NCI-H226 (cell line): Measurements from ENCODE around the gene PSPH.
"Not testable (repeated sequence)": the region's sequence is repeated elsewhere in the genome, so short reads cannot be mapped to it uniquely, and the experiment has no call there.

ENCODE experiments used
- DNase-seq: peaks from one replicate; pipeline ENCODE4 v3.0.0-alpha.2; 2015

Gene PSPH

DNA sequence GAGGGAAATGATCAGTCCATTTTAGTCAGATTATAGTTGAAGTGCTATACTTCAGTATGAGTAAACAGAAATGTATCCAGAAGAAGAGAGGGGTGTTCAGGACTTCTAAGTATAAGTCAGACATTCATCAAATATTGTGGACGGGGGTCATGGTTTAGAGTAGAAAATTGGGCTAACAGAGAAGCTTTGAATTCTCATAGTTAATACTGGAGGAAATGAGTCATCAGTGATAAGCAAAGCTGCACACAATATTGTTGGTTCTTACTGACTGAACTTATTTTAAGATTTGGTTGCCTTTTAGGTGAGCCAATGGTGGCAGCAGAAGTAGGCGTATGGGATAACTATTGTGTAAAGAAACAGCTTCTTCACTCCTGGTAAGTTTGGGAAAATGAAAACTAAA lies 11.1 kb upstream of the PSPH start:
- peak; percentile 78 for DNase-seq

DNA sequence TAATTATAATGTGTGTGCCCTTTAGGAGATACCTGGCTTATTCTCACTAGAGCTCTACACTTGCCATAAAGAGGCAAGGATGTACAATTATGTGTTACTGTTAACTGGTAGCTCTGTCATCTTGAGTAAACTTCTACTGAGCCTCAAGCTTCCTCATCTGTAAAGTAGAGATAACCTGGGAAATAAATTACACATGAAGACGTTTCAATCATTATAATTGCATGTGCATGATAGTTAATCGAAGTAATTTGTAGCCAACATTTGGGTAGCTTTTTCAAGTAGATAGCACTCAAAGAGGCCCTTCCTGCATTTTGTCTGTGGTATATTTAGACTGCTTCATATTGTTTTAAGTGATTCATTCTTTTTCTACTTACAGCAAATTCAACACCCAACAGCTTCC lies 2.7 kb upstream of the PSPH start:
- DNase-seq: no peak

DNA sequence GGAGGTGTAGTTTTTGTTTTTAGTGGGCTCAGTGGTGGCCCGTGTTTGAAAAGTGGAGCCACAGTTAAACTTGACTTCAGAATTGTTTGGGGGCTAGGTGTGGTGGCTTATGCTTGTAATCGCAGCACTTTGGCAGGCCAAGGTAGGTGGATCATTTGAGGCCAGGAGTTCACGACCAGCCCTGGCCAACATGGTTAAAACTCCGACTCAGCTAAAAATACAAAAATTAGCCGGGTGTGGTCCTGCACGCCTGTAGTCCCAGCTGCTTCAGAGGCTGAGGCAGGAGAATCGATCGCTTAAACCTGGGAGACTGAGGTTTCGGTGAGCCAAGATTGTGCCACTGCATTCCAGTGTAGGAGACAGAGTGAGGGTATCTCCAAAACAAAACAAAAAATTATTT lies 2.1 kb upstream of the PSPH start:
- no peak for DNase-seq

DNA sequence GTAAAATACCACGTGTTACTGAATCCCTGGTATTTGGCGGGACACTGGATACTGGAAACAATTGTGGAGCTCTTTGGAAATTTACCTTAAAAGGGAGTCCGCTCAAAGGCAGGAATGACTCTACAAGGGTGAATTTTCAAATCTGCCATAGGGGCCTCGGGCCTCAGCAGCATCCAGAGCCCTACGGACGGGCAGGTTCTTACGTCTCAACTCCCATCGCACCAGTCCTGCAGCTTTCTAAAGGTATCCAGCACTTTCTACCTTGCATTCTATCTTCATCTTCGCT lies 248 bp downstream of the PSPH start:
- no peak for DNase-seq

DNA sequence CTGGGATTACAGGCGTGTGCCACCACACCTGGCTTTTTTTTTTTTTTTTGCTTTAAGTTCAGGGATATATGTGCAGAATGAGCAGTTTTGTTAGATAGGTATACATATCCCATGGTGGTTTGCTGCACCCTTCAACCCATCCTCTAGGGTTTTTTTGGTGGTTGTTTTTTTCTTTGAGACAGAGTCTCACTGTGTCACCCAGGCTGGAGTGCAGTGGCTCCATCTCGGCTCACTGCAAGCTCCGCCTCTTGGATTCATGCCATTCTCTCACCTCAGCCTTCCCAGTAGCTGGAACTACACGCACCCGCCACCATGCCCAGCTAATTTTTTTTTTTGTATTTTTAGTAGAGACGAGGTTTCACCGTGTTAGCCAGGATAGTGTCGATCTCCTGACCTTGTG lies 2.5 kb downstream of the PSPH start:
- DNase-seq: not testable (repeated sequence)

DNA sequence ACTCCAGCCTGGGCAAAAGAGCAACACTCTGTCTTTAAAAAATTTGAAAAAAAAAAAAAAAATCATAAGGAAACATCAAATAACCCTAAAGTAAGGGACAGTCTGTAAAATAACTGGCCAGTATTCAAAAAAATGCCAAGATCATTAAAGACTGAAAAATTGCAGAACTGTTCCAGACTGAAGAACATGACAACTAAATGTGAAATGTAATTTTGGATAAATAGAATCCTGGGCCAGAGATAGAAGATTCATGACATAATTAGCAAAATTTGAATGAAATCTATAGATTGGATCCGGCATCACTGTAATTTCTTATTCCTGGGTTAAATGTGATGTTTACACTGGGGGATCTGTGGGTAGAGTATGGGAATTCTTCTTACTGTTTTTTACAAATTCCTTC lies 3.0 kb downstream of the PSPH start:
- no peak for DNase-seq

DNA sequence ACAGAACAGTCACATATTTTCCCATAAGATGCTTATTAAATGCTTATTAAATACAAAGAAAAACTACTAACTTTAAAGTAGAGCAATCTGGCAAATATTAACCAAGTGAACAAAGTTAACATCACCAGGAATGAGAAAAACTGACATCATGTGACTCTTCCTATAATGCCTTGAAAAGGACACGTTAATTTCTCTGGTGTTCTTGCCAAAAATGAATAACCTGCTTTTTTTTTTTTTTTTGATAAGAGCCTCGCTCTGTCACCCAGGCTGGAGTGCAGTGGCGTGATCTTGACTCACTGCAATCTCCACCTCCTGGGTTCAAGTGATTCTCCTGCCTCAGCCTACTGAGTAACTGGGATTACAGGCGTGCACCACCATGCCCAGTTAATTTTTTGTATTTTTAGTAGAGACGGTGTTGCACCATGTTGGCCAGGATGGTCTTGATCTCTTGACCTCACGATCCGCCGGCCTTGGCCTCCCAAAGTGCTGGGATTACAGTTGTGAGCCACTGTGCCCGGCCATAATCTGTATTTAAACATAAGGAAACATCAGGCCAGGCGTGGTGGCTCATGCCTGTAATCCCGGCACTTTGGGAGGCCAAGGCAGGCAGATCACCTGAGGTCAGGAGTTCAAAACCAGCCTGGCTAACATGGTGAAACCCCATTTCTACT lies 3.7 kb downstream of the PSPH start:
- not testable (repeated sequence) for DNase-seq

DNA sequence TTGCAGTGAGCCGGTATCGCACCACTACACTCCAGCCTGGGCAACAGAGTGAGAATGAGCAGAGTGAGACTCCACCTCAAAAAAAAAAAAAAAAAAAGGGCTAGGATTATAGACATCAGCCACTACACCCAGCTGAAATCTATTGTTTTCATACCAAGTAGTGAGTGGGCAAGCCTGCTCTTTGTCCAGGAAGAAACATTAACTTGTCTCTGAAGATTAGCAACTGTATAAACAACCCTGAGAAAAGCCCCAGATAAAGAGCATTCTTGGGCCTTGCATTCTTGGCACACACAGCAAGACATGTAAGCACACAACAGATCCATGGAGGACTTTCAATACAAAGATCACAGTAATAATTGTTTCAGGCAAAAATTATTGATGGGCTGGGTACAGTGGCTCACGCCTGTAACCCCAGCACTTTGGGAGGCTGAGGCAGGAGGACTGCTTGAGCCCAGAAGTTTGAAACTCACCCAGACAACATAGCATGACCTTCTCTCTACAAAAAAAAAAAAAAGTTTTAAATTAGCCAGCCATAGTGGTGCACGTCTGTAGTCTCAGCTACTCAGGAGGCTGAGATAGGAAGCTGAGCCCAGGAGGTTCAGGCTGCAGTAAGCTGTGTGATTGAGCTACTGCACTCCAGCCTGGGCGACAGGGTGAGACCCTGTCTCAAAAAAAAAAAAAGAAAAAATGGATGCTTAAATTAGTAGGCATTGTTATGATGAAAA lies 4.4 kb downstream of the PSPH start:
- peak; percentile 64 for DNase-seq

DNA sequence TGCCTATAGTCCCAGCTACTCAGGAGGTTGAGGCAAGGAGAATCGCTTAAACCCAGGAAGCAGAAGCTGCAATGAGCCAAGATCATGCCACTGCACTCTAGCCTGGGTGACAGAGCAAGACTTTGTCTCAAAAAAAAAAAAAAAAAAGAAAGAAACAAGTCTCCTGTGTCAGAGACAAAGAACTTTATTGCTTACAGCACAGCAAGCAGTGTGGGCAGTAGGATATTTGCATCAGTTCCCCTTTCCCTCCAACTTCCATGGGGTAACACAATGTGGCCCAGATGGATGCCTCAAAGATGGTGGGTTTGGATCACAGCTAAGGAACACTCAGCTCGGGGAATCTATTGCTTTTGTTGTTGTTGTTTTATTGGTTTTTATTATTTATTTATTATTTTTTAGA lies 5.5 kb downstream of the PSPH start:
- not testable (repeated sequence) for DNase-seq

DNA sequence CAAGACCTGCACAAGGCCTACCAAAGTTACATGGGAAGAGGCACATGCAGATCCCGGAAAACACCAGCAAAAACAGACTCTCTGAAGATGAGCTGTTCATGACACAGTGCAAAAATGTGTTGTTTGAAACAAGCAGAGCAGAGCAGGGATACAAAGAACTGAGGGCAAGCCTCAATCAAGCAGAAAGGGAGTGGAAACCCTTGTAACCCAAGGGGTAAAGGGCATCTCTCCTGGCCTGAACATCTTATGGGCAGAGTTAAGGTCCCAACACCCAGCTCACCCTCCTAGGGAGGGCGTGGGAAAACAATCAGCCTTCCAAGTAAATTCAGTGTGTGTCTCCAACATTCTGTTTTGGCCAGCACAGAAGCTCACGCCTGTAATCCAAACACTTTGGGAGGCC lies 10.5 kb downstream of the PSPH start:
- DNase-seq: no peak

DNA sequence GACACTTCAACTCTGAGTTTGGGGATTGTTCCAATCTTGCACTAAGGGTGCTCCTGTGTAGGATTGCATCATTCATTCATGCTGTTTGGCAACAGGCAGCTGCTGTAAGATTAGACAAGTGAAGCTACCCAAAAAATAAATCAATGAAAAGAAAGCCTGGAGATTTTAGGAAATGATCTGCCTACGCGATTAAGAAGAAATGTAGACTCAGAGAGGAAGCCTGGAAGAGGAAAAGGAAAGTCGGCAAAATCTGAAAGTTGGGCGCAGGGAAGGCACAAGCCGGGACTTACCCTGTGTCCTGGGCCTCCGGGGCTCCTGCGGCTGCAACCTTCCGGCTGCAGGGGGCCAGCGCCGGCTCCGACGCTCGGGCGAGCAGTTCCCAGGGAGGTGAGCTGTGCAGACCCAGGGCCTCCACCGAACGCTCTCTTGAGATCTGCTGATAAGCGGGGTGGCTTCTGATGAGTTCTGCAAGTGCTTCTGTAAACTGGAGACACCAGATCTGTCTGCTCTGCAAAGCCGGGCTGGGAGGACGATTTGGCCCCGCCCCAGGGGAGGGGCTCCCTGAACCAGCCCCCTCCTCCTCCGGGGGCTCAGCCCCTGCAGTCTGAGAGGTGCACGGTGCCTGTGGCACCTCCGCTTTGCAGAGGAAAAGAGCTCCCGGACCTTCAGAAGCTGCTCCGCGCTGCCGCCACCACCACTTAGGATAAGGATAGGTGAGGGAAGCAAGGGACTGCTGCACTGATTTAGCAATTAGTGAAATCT lies 17.4 kb downstream of the PSPH start:
- peak; percentile 18 for DNase-seq

DNA sequence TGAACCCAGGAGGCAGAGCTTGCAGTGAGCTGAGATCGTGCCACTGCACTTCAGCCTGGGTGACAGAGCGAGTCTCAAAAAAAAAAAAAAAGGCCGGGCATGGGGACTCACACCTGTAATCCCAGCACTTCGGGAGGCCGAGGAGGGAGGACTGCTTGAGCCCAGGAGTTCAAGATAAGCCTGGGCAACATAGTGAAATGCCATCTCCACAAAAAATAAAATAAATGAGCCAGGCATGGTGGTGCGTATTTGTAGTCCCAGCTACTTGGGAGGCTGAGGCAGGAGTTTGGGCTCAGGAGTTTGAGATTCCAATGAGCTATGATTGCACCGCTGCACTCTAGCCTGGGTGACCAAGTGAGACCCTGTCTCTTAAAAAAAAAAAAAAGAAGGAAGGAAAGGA lies 18.7 kb downstream of the PSPH start:
- not testable (repeated sequence) for DNase-seq

DNA sequence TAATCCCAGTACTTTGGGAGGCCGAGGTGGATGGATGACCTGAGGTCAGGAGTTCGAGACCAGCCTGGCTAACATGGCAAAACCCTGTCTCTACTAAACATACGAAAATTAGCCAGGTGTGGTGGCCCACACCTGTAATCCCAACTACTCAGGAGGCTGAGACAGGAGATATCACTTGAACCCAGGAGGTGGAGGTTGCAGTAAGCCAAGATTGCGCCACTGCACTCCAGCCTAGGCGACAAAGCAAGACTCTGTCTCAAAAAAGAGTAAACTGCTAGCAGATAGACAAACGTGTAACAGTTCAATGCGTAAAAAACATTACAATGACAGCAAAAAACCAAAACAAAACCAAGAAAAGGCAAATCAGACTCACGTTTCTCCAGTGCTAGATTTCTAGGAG lies 19.7 kb downstream of the PSPH start:
- DNase-seq: not testable (repeated sequence)

DNA sequence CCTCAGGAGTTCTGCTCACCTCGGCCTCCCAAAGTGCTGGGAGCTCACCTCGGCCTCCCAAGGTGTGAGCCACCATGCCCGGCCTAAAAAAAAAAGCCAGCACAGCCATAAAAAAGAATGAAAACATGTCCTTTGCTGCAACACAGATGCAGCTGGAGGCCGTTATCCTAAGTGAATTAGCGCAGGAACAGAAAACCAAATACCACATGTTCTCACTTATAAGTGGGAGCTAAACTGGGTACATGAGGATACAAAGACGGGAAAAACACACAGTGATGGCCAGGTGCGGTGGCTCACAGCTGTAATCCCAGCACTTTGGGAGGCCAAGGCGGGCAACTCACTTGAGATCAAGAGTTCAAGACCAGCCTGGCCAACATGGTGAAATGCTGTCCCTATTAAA lies 20.9 kb downstream of the PSPH start:
- DNase-seq: no peak

DNA sequence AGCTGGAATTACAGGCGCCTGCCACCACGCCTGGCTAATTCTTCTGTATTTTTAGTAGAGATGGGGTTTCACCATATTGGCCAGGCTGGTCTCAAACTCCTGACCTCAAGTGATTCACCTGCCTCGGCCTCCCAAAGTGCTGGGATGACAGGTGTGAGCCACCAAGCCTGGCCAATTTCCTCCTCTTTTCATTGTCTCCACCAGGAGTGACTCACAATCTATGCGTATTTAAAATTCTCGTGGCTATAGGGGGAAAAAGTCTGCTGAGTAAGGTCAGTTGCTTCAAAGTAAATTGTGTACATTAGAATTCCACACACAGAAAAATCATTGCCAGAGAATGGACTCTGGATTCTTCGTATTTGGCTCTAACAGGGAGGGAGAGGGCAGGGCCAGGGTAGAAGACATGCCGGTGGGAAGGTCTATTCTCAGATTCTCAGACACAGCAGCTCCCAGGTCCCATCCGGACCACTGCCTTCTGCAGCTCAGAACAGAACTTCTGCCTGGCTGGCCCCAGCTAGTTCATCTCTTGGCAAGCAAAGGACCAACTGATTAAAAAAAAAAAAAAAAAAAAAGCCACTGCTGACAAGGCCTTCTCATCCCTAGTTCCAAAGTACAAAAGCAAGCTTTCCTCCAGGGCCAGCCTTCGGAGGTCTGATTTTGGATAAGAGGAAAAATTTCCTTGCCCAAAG lies 22.2 kb downstream of the PSPH start:
- DNase-seq: no peak

DNA sequence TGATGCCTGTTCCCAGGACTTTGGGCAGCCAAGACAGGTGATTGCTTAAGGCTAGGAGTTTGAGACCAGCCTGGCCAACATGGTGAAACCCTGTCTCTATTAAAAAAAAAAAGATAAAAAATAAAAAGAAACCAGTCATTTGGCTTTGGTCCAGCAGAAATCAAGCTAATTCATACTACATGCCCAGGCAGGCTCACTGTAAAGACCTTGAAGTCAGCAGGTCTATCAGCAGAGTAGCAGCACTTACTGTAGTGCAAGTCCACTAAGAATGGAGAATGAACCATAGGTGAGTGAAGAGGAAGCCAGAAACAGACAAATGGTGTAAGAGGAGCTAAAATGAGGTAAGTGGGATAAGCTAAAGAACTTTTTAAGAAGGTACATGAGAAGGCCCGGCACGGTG lies 24.7 kb downstream of the PSPH start:
- DNase-seq: no peak

DNA sequence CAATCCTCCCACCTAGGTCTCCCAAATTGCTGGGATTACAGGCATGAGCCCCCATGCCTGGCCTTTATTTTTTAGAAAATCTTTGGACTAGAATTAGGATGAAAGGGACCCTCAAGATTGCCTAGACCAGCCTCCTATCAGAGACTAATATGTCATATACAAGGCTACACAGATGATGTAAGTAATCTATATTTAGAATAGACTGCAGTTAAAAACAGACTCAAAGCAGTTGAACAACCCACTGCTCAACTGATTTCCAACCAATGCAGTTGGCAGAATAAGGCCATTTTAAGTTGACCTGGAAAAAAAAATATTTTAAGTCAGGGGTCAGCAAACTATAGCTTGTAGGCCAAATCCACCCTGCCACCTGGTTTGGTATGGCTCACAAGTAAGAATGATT lies 27.7 kb downstream of the PSPH start:
- no peak for DNase-seq

DNA sequence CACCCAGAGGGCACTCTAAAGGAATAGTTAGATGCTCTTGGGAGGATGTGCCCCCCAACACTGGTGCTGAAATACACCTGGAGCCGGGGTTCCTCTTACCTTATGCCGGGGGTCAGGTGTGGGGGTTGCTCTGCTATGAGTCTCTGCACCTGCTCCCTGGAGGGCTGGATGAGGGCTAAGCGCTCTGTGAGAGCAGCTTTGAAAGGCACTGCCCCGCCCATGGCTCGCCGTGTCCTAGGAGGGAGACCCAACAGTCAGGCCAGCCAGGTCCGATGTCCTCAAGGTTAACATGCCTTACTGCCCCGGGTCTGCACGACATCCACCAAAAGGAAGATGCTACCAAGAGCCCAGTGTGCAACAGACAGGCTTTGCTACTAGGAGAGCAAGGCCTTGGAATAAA lies 31.7 kb downstream of the PSPH start:
- no peak for DNase-seq

DNA sequence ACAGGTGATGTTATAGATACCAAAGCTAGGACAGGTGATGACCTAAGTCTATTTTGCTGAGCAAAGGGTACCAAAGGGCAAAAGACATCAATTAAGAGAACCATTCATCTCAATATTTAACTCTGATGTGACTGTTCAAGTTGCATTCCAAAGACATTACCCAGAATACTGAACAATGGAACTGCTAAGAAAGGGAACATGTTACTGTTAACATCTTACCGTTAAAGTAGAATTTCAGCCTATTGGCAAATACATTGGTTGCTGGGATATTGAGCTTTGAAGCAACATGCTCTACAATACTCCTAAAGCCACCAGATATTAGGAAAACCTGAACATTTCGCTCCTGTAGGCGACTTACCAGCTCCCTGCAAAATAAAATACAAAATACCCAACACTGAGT lies 34.2 kb downstream of the PSPH start:
- DNase-seq: not testable (repeated sequence)

DNA sequence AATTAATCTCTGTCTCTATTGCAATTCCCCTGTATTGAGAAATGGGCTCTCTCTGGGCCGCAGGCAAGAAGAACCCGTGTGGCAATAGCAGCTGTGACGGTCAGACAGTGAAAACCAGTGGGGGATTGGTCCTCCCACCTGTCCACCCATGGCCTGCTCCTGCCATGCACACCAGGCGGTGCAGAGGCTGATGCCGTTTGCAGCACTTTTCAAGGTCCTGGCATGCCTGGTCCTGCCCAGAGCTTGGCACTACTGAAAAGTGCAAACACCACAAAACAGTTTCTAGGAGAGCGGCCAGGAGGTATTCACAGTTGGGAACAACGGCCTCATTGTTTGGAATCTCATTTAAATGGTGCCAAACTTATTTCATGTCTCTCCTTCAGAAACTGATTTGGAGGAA lies 41.5 kb downstream of the PSPH start:
- DNase-seq: no peak

DNA sequence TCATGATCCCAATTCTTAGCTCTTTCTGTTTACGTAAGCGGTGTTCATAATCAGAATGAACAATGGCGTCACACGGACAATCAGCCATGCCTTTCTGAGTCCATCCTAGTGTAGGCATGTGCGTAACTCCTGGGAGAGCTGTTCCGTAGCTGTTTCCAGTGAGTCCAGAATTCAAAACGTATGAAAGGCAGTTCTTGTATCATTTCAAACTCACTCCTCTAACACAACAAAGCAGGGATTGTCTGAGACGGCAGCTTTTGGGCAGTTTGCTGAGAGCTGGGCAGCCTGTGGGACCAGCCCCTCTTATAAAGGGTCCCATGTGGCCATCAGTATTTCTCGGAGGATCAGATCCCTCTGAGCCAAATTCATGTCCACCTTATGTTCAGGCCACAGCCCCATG lies 43.4 kb downstream of the PSPH start:
- DNase-seq: no peak

DNA sequence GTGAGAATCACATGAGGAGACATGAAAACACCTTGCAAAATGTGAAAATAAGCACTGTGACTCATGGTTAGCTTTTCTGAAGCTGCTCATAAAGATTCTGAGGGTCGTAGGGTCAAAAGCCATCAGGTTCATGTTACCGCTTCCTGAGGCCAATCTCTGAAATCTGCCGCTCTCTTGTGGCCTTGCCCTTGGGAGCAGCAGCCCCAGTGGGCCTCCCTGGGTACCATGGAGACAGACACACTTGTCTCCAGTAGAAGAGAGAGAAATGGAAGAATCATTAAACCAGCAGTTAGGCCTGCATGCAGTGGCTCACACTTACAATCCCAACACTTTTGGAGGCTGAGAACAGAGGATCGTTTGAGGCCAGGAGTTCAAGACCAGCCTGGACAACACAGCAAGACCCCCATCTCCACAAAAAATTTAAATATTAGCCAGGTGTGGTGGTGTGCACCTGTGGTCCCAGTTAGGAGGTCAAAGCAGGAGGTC lies 44.0 kb downstream of the PSPH start:
- DNase-seq: no peak

DNA sequence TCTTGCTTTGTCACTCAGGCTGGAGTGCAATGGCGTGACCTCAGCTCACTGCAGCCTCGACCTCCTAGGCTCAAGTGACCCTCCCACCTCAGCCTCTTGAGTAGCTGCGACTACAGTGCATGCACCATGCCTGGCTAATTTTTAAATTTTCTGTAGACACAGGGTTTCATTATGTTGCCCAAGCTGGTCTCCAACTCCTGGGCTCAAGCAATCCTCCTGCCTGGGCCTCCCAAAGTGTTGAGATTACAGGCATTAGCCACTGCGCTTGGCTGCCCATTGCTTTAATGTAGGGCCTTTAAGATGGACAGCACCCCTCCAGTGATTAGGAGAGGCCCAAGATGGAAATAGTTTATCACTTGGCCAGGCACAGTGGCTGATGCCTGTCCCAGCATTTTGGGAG lies 47.5 kb downstream of the PSPH start:
- no peak for DNase-seq
